UCSD-AML1 (cell line): ENCODE data around the gene DENND1A.
"Not testable (repeated sequence)": the region's sequence is repeated elsewhere in the genome, so short reads cannot be mapped to it uniquely, and the experiment has no call there.

ENCODE experiments used
- DNase-seq: peaks from one replicate; lab custom pipeline; 2025; ENCODE audit not compliant: unreplicated experiment; lab: John Stamatoyannopoulos, UW

DENND1A gene

GRCh38 chr9:123406016-123406415 is 523.9 kb downstream of the DENND1A start:
- DNase-seq = no peak

- DNase-seq = no peak
Observed at GRCh38 chr9:123402981-123403509, 526.9 kb downstream of the DENND1A start.

GRCh38 chr9:123401879-123402513 is 527.9 kb downstream of the DENND1A start:
- peak; percentile 25 for DNase-seq

- no peak for DNase-seq
Observed at GRCh38 chr9:123400926-123401503, 528.9 kb downstream of the DENND1A start.

- peak; percentile 43 for DNase-seq
Observed at GRCh38 chr9:123399803-123400378, 530.0 kb downstream of the DENND1A start.

- not testable (repeated sequence) for DNase-seq
Observed at GRCh38 chr9:123398938-123399337, 531.0 kb downstream of the DENND1A start.

GRCh38 chr9:123397975-123398374 is 532.0 kb downstream of the DENND1A start:
- no peak for DNase-seq

GRCh38 chr9:123395689-123396511 is 534.0 kb downstream of the DENND1A start:
- DNase-seq = no peak

- no peak for DNase-seq
Observed at GRCh38 chr9:123395276-123395688, 534.6 kb downstream of the DENND1A start.

- DNase-seq = no peak
Observed at GRCh38 chr9:123394291-123395235, 535.4 kb downstream of the DENND1A start.

GRCh38 chr9:123392802-123393201 is 537.1 kb downstream of the DENND1A start:
- DNase-seq = no peak

GRCh38 chr9:123391946-123392345 is 538.0 kb downstream of the DENND1A start:
- no peak for DNase-seq

- DNase-seq = no peak
Observed at GRCh38 chr9:123391233-123391632, 538.7 kb downstream of the DENND1A start.

- no peak for DNase-seq
Observed at GRCh38 chr9:123390337-123391135, 539.4 kb downstream of the DENND1A start.

- no peak for DNase-seq
Observed at GRCh38 chr9:123389698-123390097, 540.2 kb downstream of the DENND1A start.

- DNase-seq = no peak
Observed at GRCh38 chr9:123389070-123389469, 540.9 kb downstream of the DENND1A start.

- no peak for DNase-seq
Observed at GRCh38 chr9:123387686-123388085, 542.2 kb downstream of the DENND1A start.

GRCh38 chr9:123383512-123384170 is 546.3 kb downstream of the DENND1A start:
- no peak for DNase-seq
